ENCODE results near the gene HAUS7. TPM values are rescaled to one million over a fixed set of nuclear protein-coding genes. Genes with fewer than 3 reads are reported as not detected.

Gene HAUS7
- total and polyA plus RNA-seq, 7 donors: 15.0 to 37.8 (median 23.9) TPM

- Histone ChIP-seq H3K4me1 (no peaks in the 10 kb centered on the region), H3K4me3 (no peak overlapping the region), H3K9me3 (peaks cover 0 to 4% (median 0%) of the 10 kb centered on the region in 4 donors), H3K27ac (no peak overlapping the region), H3K36me3 (no peaks in the 10 kb centered on the region), H3K27me3 (no peaks in the 10 kb centered on the region)
- 74 to 77% methylated on average over 13 of the region's 13 CpGs for whole genome bisulfite sequencing, 2 donors
- TF ChIP-seq POLR2A (IDR thresholded peaks at IDR 0.05) (no peak), CTCF (IDR thresholded peaks at IDR 0.05) (no peak), EP300 (IDR thresholded peaks at IDR 0.05) (no peak), POLR2AphosphoS5 (IDR thresholded peaks at IDR 0.05) (no peak)
- intact Hi-C loops (cut with DNase I): no loop called here
- peak; percentile 27 for DNase-seq
Observed at GRCh38 chrX:153440556-153441135, 29.7 kb downstream of the HAUS7 start.

GRCh38 chrX:153439977-153440376 lies 30.4 kb downstream of the HAUS7 start:
- no peak for DNase-seq

GRCh38 chrX:153438532-153438931 lies 31.8 kb downstream of the HAUS7 start:
- H3K4me3 ChIP-seq: no peak overlapping the region
- no peaks in the 10 kb centered on the region for H3K36me3 ChIP-seq
- no peaks in the 10 kb centered on the region for H3K27me3 ChIP-seq
- no peak for DNase-seq
- H3K27ac ChIP-seq: no peak overlapping the region
- whole genome bisulfite sequencing, 2 donors: 21 to 33% methylated on average over 8 of the region's 8 CpGs
- TF ChIP-seq EP300 (IDR thresholded peaks at IDR 0.05) (no peak), CTCF (IDR thresholded peaks at IDR 0.05) (no peak), POLR2AphosphoS5 (IDR thresholded peaks at IDR 0.05) (no peak), POLR2A (IDR thresholded peaks at IDR 0.05) (no peak)
- peaks cover 0 to 4% (median 0%) of the 10 kb centered on the region in 4 donors for H3K9me3 ChIP-seq
- H3K4me1 ChIP-seq: no peaks in the 10 kb centered on the region
- intact Hi-C loops (cut with DNase I): no loop called here

More at GRCh38 chrX:153439977-153440376, 30.4 kb downstream of the HAUS7 start:
- no peak overlapping the region for H3K4me3 ChIP-seq
- H3K27me3 ChIP-seq: no peaks in the 10 kb centered on the region
- no peak overlapping the region for H3K27ac ChIP-seq
- intact Hi-C loops (cut with DNase I): no loop called here
- WGBS, 2 donors: 89 to 92% methylated on average over 4 of the region's 4 CpGs
- TF ChIP-seq CTCF (IDR thresholded peaks at IDR 0.05) (no peak), POLR2AphosphoS5 (IDR thresholded peaks at IDR 0.05) (no peak), POLR2A (IDR thresholded peaks at IDR 0.05) (no peak), EP300 (IDR thresholded peaks at IDR 0.05) (no peak)
- no peaks in the 10 kb centered on the region for H3K36me3 ChIP-seq
- H3K9me3 ChIP-seq: peaks cover 0 to 4% (median 0%) of the 10 kb centered on the region in 4 donors
- H3K4me1 ChIP-seq: no peaks in the 10 kb centered on the region

- WGBS, 2 donors: 53 to 71% methylated on average over 3 of the region's 3 CpGs
- Histone ChIP-seq H3K9me3 (peaks cover 0 to 4% (median 0%) of the 10 kb centered on the region in 4 donors), H3K4me3 (no peak overlapping the region), H3K36me3 (no peaks in the 10 kb centered on the region), H3K27ac (no peak overlapping the region), H3K27me3 (no peaks in the 10 kb centered on the region), H3K4me1 (no peaks in the 10 kb centered on the region)
- no peak for DNase-seq
- TF ChIP-seq POLR2A (IDR thresholded peaks at IDR 0.05): no peak
- no peak for TF ChIP-seq CTCF (IDR thresholded peaks at IDR 0.05)
- no peak for TF ChIP-seq POLR2AphosphoS5 (IDR thresholded peaks at IDR 0.05)
- no peak for TF ChIP-seq EP300 (IDR thresholded peaks at IDR 0.05)
- intact Hi-C loops (cut with DNase I): no loop called here
Observed at GRCh38 chrX:153435845-153436244, 34.5 kb downstream of the HAUS7 start.

GRCh38 chrX:153434801-153435200 lies 35.6 kb downstream of the HAUS7 start:
- H3K9me3 ChIP-seq: peaks cover 0 to 3% (median 0%) of the 10 kb centered on the region in 4 donors
- intact Hi-C loops (cut with DNase I): no loop called here
- TF ChIP-seq EP300 (IDR thresholded peaks at IDR 0.05): no peak
- no peak for TF ChIP-seq POLR2AphosphoS5 (IDR thresholded peaks at IDR 0.05)
- no peak for TF ChIP-seq CTCF (IDR thresholded peaks at IDR 0.05)
- no peak for TF ChIP-seq POLR2A (IDR thresholded peaks at IDR 0.05)
- DNase-seq: no peak
- no peak overlapping the region for H3K4me3 ChIP-seq
- no peaks in the 10 kb centered on the region for H3K27me3 ChIP-seq
- H3K4me1 ChIP-seq: no peaks in the 10 kb centered on the region
- no peaks in the 10 kb centered on the region for H3K36me3 ChIP-seq
- 83 to 89% methylated on average over 8 of the region's 8 CpGs for WGBS, 2 donors
- no peak overlapping the region for H3K27ac ChIP-seq
